ENCODE results near the gene CLSTN1. TPM values are rescaled to one million over a fixed set of nuclear protein-coding genes. Genes with fewer than 3 reads are reported as not detected.

The CLSTN1 gene
- total RNA-seq, 1 experiment from 2014 or later: 99.3 TPM

GRCh38 chr1:9724706-9725476 lies 98.9 kb downstream of the CLSTN1 start:
- peaks cover 11% of the 10 kb centered on the region for H3K36me3 Mint-ChIP-seq (ENCODE audit: insufficient read depth, unreplicated experiment)
- intact Hi-C loops (cut with micrococcal nuclease; ENCODE audit: unreplicated experiment): loop anchor here (10.0 kb wide), 1 partner anchor 140 kb away; no protein-coding TSS in a partner anchor
- CTCF ChIA-PET: interaction anchor here (0.6 to 1.6 kb wide), 2 partner anchors 81 to 97 kb away, joined by 3 to 6 read pairs; no protein-coding TSS in a partner anchor

GRCh38 chr1:9723926-9724325 lies 99.8 kb downstream of the CLSTN1 start:
- intact Hi-C loops (cut with micrococcal nuclease; ENCODE audit: unreplicated experiment): loop anchor here (10.0 kb wide), 1 partner anchor 141 kb away; no protein-coding TSS in a partner anchor
- no peak for DNase-seq
- H3K27ac Mint-ChIP-seq (ENCODE audit: unreplicated experiment): no peak overlapping the region
- no peaks in the 10 kb centered on the region for H3K27me3 Mint-ChIP-seq (ENCODE audit: unreplicated experiment)
- TF ChIP-seq CTCF (IDR thresholded peaks at IDR 0.05; ENCODE audit: unreplicated experiment): no peak
- peaks cover 7% of the 10 kb centered on the region for H3K36me3 Mint-ChIP-seq (ENCODE audit: insufficient read depth, unreplicated experiment)
- BruUV-seq (replicated peaks): no TSS peak
- no peak overlapping the region for H3K4me3 Mint-ChIP-seq (ENCODE audit: low read depth, unreplicated experiment)
- H3K9me3 Mint-ChIP-seq (ENCODE audit: low read depth, unreplicated experiment): no peaks in the 10 kb centered on the region
- H3K4me1 Mint-ChIP-seq (ENCODE audit: low read depth, unreplicated experiment): no peaks in the 10 kb centered on the region
- CTCF ChIA-PET: interaction anchor here (0.6 kb wide), 1 partner anchor 108 kb away, joined by 4 read pairs; no protein-coding TSS in a partner anchor

More at GRCh38 chr1:9724706-9725476, 98.9 kb downstream of the CLSTN1 start:
- Mint-ChIP-seq H3K4me3 (ENCODE audit: low read depth, unreplicated experiment) (no peak overlapping the region), H3K4me1 (ENCODE audit: low read depth, unreplicated experiment) (no peaks in the 10 kb centered on the region), H3K27me3 (ENCODE audit: unreplicated experiment) (no peaks in the 10 kb centered on the region), H3K27ac (ENCODE audit: unreplicated experiment) (no peak overlapping the region), H3K9me3 (ENCODE audit: low read depth, unreplicated experiment) (no peaks in the 10 kb centered on the region)
- DNase-seq: peak; percentile 69
- TF ChIP-seq CTCF (IDR thresholded peaks at IDR 0.05; ENCODE audit: unreplicated experiment): peak; percentile 90
- no TSS peak for BruUV-seq (replicated peaks)

- Mint-ChIP-seq H3K36me3 (ENCODE audit: insufficient read depth, unreplicated experiment) (peaks cover under 1% of the 10 kb centered on the region), H3K9me3 (ENCODE audit: low read depth, unreplicated experiment) (no peaks in the 10 kb centered on the region), H3K27me3 (ENCODE audit: unreplicated experiment) (no peaks in the 10 kb centered on the region), H3K4me1 (ENCODE audit: low read depth, unreplicated experiment) (no peaks in the 10 kb centered on the region), H3K27ac (ENCODE audit: unreplicated experiment) (no peak overlapping the region), H3K4me3 (ENCODE audit: low read depth, unreplicated experiment) (no peak overlapping the region)
- intact Hi-C loops (cut with micrococcal nuclease; ENCODE audit: unreplicated experiment): loop anchor here (10.0 kb wide), 1 partner anchor 142 kb away; no protein-coding TSS in a partner anchor
- CTCF ChIA-PET: interaction anchor here (0.6 kb wide), 1 partner anchor 107 kb away, joined by 4 read pairs; no protein-coding TSS in a partner anchor
- no peak for DNase-seq
- no TSS peak for BruUV-seq (replicated peaks)
- no peak for TF ChIP-seq CTCF (IDR thresholded peaks at IDR 0.05; ENCODE audit: unreplicated experiment)
These were observed 100.5 kb downstream of the CLSTN1 start for GRCh38 chr1:9723068-9723805.

DNA sequence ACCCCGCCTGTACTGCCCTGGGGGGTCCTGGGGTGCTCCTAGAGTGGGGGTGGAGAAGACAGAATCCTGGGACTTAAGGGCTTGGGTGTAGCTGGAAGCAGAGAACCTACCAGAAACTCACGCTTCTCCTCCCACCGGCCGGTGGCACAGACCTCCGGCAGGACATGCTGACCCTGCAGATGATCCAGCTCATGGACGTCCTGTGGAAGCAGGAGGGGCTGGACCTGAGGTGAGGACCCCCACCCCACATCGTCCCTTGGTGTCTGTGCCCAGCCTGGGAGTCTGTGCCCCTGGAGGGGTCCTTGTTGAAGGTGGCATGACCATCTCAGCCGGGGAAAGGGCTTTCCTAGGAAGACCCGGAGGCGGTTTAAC lies 101.4 kb downstream of the CLSTN1 start:
- DNase-seq: no peak
- no TSS peak for BruUV-seq (replicated peaks)
- Mint-ChIP-seq H3K9me3 (ENCODE audit: low read depth, unreplicated experiment) (no peaks in the 10 kb centered on the region), H3K4me1 (ENCODE audit: low read depth, unreplicated experiment) (no peaks in the 10 kb centered on the region), H3K27ac (ENCODE audit: unreplicated experiment) (no peak overlapping the region), H3K27me3 (ENCODE audit: unreplicated experiment) (no peaks in the 10 kb centered on the region), H3K4me3 (ENCODE audit: low read depth, unreplicated experiment) (no peak overlapping the region), H3K36me3 (ENCODE audit: insufficient read depth, unreplicated experiment) (peaks cover 2% of the 10 kb centered on the region)
- intact Hi-C loops (cut with micrococcal nuclease; ENCODE audit: unreplicated experiment): loop anchor here (10.0 kb wide), 1 partner anchor 142 kb away; no protein-coding TSS in a partner anchor
- no peak for TF ChIP-seq CTCF (IDR thresholded peaks at IDR 0.05; ENCODE audit: unreplicated experiment)
- CTCF ChIA-PET: interaction anchor here (0.5 kb wide), 1 partner anchor 95 kb away, joined by 7 read pairs; no protein-coding TSS in a partner anchor

Data from Calu3 (cell line).